Dedifferentiated amniotic fluid mesenchymal stem cell (primary cell): ENCODE results near the gene PGPEP1.
"Not testable (repeated sequence)": the region's sequence is repeated elsewhere in the genome, so short reads cannot be mapped to it uniquely, and the experiment has no call there.

Experiments used
- DNase-seq: peaks from one replicate; pipeline ENCODE4 v3.0.0-alpha.2; 2016; ENCODE audit errors: extremely low spot score

Gene PGPEP1

DNA sequence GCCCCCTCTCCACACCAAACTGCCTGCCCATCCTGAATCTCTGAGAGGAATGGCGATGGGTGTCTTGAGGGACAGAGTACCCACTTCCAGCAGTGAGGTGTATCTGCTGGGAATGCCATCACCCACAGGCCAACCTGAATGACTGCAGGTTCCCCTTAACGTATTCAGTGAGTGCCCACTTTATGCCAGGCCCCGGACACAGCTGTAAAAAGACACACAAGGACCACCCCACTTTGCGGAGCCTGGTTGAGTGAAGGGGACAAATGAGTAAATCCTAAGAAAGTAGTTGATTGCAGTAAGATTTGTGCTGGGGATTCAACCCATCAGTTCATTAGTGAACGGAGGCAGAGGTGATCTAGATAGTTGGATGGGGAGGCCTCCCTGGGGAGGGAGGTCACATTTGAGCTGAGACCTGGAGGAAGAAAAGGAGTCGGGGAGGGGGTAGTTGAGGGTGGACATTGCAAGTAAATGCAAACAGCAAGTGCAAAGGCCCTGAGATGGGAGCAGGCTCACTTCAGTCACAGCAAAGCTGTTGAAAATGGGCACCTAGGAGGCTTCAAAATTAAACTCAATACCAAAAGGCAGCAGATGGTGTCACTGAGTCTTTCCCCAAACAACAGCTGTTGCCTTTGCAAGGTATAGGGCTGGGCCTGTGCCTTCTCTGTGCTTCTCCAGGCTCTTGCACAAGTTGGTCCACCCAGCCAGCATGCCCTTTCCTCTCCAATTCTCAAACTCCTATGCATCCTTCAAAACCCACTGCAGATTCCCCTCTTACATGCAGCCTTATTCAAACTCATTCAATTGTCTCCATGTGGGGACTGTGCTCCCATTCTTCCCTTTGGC is 49.9 kb downstream of the PGPEP1 start:
- no peak for DNase-seq

- DNase-seq = no peak
Measured at GRCh38 chr19:18391509-18392075, 51.2 kb downstream of the PGPEP1 start.

- DNase-seq = no peak
Measured at GRCh38 chr19:18392417-18392816, 52.0 kb downstream of the PGPEP1 start.

- no peak for DNase-seq
Measured at GRCh38 chr19:18392926-18393325, 52.5 kb downstream of the PGPEP1 start.

DNA sequence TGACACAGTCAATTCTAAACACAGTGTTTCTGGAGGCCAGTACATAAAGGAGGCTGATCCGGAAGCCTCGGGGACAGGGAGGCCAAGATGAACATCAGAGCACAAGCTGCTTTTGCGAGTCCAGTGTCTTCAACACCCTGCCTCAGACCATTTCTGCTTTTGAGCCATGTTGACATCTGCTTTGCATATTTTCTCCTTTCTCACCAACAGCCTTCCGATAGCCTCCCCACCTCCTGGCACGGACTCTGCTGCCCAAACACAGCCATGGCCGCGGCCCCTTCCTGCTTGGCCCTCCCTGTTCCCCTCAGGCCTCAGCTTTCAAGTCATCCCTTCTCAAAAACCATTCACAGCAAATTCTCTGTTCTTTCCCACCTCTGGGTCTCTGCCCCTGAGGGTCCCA is 53.4 kb downstream of the PGPEP1 start:
- DNase-seq = no peak

DNA sequence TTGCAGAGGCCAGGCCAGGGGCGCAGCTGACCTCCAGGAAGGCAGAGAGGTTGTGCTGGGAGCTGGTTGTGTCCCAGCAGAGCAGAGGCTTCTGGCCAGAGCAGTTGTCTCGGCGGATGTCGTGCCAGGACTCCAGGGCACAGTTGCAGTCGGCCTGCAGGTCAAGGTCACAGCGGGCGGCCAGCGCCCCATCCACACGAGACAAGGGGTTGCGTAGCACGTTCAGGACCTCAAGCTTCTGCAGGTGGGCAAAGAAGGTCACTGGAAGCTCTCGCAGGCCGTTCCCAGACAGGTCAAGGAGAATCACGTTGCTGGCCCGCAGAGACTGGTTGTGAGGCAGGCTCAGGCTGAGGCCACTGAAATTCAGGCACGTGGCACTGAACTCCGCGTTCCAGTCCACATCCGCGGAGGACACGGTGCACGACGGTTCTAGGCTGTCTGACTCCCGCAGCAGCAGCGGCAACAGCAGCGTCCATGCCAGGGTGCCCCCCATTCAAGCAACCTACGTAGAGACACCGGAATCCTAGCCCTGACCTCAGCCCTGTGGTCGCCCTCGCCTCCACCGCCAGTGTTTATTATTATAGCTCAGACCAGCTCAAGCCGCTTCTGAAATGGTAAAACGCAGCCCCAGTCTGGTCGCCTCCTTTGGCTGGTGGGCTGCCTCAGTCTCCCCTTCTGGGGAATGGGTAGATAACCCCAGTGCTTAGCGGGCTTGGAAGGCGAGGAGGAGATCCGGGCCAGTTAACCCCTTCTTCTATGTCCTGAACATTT is 56.3 kb downstream of the PGPEP1 start:
- DNase-seq = no peak

GRCh38 chr19:18397242-18398202 is 57.1 kb downstream of the PGPEP1 start, which contains the start of gene LRRC25:
Gene LRRC25, minus strand, starts transcription at chr19:18397622. Its CDS starts 659 bp downstream, at chr19:18396963.
- DNase-seq = no peak

DNA sequence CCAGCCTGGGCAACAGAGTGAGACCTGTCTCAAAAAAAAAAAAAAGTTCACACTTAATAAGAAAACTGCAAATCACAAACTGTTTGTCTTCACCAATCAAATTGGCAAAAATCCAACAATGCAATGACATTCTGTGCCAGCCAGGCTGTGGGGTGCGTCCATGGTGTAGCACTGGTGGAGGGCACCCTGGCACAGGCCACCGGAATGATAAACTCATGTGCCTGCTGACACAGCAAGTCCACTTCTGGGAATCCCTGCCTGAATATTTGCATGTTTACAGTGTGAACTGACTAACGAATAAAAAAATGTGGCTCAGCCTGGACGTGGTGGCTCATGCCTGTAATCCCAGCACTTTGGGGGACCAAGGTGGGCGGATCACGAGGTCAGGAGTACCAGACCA is 58.6 kb downstream of the PGPEP1 start:
- DNase-seq = no peak

GRCh38 chr19:18401580-18402112 is 61.2 kb downstream of the PGPEP1 start:
- DNase-seq = no peak

- not testable (repeated sequence) for DNase-seq
Measured at GRCh38 chr19:18402455-18403248, 62.3 kb downstream of the PGPEP1 start.

DNA sequence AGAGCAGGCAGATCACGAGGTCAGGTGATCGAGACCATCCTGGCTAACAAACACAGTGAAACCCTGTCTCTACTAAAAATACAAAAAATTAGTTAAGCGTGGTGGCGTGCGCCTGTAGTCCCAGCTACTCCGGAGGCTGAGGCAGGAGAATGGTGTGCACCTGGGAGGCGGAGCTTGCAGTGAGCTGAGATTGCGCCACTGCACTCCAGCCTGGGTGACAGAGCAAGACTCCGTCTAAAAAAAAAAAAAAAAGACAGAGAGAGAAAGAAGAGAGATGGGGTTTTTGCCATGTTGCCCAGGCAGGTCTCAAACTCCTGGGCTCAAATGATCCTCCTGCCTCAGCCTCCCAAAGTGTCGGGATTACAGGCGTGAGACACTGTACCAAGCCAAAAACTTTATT is 65.4 kb downstream of the PGPEP1 start:
- DNase-seq = not testable (repeated sequence)

DNA sequence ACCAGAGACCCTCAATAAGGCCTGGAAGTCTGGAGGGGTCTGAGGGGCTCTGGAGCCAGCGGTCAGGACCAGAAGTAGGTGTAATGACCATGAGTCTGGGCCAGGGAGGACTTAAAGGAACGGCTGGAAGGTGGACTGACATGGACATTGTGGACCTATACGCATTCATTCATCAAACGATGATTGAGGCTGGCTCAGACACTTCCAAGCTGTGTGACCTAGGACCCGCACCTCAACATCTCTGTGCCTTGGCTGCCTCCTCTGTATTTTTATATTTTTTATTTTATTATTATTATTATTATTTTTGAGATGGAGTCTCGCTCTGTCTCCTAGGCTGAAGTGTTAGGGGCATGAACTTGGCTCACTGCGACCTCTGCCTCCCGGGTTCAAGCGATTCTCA is 66.4 kb downstream of the PGPEP1 start:
- no peak for DNase-seq

DNA sequence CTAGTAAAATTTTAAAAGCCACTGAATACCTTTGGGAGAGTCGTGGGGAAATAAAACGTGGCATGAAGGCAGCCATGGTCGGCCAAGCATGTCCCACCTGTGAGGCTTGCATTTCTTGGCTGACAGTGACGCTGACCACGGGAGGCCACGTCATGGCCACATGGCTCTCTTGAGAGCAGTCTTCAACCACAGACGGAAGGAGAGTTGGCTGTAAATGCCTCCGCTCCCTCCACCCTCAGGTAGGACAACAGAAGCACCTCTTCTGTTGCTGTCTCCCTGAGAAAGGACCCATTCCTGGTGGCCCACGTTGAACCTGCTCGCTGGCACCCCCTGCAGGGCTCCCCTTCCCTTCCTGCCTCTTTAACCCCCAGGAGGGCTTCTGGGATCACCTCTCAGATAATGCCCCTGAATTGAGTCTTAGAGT is 67.7 kb downstream of the PGPEP1 start:
- DNase-seq = no peak

GRCh38 chr19:18412610-18413239 is 72.3 kb downstream of the PGPEP1 start:
- DNase-seq = no peak

DNA sequence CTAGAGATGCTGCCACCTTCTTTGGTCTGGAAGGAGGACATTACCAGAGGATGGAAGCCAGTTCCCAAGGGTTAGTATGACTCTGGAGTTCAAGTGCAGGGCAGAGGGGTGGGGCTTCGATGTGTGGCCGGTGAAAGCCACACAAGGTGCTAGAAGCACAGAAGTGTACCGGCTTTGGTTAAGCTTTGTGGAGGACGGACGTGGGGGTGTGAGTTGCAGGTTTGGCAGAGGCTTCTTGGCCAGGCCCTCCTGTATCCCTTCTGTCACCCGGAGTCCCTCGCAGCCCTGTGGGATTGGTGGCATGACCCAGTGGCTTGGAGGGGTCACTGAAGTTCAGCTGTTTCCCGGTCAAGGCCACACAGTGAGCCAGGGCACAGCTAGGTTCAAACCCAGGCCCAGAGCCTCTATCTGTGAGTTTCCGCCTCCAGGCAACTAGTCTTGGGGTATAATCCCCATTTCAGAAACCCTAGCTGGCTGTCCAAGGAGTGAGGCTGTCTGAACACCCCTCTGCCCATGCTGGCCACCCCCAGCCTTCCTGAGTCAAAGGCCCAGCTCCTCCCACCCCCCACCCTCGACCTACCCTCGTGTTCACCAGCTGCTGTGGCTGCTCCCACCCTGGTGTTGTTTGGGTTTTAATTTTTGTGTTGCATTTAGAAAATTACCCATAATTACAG is 74.2 kb downstream of the PGPEP1 start:
- DNase-seq = no peak

- no peak for DNase-seq
Measured at GRCh38 chr19:18415178-18415867, 74.9 kb downstream of the PGPEP1 start.

- DNase-seq = peak; percentile 90
Measured at GRCh38 chr19:18416778-18417249, 76.4 kb downstream of the PGPEP1 start.

DNA sequence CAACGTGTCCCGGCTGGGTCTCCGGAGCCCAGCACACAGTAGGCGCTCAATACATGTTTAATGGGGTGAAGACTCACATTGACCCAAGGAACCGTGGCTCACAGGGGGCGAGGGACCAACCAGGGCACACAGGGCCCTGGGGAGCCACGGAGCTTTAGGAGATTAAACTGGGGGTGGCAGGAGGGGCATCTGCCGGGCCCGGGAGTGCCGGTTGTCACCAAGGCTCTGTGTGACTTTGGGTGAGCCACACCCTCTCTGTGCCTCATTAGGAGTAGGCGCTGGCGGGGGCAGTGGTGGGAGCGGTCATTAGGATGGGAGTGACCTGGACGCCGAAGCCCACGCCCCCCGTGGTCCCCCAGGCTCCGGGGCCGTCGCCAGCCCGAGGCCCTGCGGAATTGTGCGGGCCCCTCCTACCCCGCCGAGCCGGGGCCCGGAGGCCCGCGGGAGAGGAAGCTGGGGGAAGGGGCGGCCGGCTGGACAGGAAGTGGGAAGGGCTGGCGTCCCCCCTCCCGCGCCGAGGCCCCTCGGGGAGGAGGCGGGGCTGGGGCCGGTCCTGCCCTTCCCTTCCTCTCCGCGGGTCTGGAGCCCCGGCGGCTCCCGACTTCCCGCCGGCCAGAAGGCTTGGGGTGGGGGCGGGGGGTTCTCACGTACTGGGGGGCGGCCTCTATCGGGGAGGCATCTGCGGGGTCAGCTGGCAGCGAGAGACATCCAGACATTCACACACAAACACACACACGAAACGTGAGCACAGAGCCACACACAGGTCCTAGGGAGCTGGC is 77.0 kb downstream of the PGPEP1 start:
- DNase-seq = peak; percentile 52
